MM.1S (cell line): ENCODE results near the gene SNX9.

ENCODE experiments used
- EZH2 ChIP-seq: fragments of 300-600 bp; sonication (generic); optimal IDR thresholded peaks from 2 replicates; pipeline ENCODE3; 2017; ENCODE audit warnings: low read depth, mild to moderate bottlenecking, antibody characterized with exemption, low read length, mixed read lengths
- EZH2phosphoT487 ChIP-seq: fragments of 300-600 bp; sonication (generic); IDR thresholded peaks from 2 replicates; pipeline ENCODE4 v1.6.1; 2018; ENCODE audit warnings: antibody characterized with exemption, low read length
- TF ChIP-seq, protein P1 (sequence below): fragments of 300-600 bp; sonication (generic); IDR thresholded peaks from 2 replicates; pipeline ENCODE4 v1.5.1; 2016; ENCODE audit warnings: antibody characterized with exemption, low read length, mixed read lengths

DNA sequence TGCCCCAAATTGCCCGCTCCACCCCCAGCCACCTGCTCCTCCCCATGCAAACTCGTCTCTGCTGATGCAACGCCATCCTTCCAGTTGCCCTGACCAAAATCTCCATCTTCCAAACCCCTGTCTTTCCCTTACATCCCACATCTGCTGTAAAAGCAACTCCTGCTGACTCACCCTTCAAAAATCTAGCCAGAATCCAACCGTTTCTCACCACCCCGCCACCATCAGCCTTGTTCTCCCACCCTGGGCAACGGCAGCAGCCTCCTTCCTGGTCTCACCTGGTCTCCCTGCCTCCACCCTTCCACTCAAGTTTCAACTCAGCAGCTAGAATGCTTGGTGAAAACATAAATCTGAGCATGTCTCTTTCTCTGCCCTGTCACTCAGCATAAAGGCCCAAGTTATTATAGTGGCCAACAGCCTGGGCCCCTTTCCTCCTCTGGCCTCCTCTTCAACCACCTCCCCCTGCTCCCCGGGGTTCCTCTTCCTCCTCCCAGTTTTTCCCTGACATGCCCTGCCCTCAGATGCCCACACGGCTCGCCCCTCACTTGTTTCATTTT, 151.4 kb downstream of the SNX9 start:
- TF ChIP-seq, protein P1, sequence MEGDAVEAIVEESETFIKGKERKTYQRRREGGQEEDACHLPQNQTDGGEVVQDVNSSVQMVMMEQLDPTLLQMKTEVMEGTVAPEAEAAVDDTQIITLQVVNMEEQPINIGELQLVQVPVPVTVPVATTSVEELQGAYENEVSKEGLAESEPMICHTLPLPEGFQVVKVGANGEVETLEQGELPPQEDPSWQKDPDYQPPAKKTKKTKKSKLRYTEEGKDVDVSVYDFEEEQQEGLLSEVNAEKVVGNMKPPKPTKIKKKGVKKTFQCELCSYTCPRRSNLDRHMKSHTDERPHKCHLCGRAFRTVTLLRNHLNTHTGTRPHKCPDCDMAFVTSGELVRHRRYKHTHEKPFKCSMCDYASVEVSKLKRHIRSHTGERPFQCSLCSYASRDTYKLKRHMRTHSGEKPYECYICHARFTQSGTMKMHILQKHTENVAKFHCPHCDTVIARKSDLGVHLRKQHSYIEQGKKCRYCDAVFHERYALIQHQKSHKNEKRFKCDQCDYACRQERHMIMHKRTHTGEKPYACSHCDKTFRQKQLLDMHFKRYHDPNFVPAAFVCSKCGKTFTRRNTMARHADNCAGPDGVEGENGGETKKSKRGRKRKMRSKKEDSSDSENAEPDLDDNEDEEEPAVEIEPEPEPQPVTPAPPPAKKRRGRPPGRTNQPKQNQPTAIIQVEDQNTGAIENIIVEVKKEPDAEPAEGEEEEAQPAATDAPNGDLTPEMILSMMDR: no peak
- TF ChIP-seq EZH2phosphoT487 (no peak), EZH2 (no peak)
